IPS-18a (cell line): ENCODE data around the gene RHD.
A peak's percentile ranks its signal among the peaks of the same experiment; 100 is the strongest.
"Not testable (repeated sequence)": the region's sequence is repeated elsewhere in the genome, so short reads cannot be mapped to it uniquely, and the experiment has no call there.

Source experiments
- H3K27ac ChIP-seq: one replicate; pipeline ENCODE4 v1.5.1; 2013; ENCODE audit warnings: low read length
- H3K27me3 ChIP-seq: one replicate; pipeline ENCODE4 v1.6.1; 2013; ENCODE audit warnings: mild to moderate bottlenecking, low read length; ENCODE audit not compliant: control insufficient read depth, insufficient read depth
- H3K36me3 ChIP-seq: one replicate; pipeline ENCODE4 v1.6.1; 2013; ENCODE audit warnings: low read depth, low read length; ENCODE audit not compliant: control insufficient read depth
- H3K4me1 ChIP-seq: one replicate; pipeline ENCODE4 v1.6.1; 2013; ENCODE audit warnings: low read depth, low read length; ENCODE audit not compliant: control insufficient read depth
- H3K4me3 ChIP-seq: one replicate; pipeline ENCODE4 v1.5.1; 2013; ENCODE audit warnings: low read length
- H3K9ac ChIP-seq: one replicate; pipeline ENCODE4 v1.6.1; 2013; ENCODE audit warnings: mild to moderate bottlenecking, low read length, moderate library complexity
- H3K9me3 ChIP-seq: one replicate; pipeline ENCODE4 v1.6.1; 2013; ENCODE audit warnings: low read depth, low read length; ENCODE audit not compliant: control insufficient read depth

Gene RHD

DNA sequence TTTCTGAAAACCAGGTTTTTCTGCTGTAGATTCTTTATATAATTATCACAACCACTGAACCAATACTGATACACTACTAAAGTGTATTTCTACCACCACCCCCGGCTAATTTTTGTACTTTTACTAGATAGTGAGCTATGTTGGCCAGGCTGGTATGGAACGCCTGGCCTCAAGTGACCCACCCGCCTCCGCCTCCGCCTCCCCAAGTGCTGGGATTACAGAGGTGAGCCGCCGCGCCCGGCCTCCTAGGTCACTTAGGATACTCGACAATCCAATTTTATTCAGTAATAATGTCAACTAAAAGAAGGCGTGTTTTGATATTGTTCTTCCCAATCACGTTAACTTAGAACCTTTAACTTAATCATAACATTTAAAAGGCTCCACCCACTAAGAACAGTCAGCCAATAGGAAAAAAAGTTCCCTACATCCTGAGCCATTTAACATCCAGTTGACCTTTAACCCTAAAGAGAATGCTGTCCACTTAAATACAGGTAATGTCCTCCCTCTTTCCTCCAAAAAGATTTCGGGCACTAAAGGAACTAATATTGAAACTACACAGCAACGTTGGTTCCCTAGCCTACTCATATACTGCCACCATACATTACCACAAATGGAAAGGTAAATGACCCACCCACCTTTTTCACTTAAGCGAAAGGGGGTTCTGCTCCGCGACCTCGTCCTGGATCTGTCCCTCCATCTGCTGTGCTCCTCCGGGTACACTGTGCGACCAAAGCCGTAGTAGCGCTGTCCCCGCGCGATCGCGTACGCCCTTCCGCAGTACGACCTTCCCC is 26.3 kb upstream of the RHD start:
- Histone ChIP-seq H3K9me3 (no peaks in the 10 kb centered on the region), H3K27ac (no peak overlapping the region), H3K27me3 (no peaks in the 10 kb centered on the region), H3K4me3 (peak overlapping the region; percentile 71), H3K4me1 (peaks cover 6% of the 10 kb centered on the region), H3K36me3 (peaks cover 39% of the 10 kb centered on the region), H3K9ac (peak overlapping the region; percentile 56)

DNA sequence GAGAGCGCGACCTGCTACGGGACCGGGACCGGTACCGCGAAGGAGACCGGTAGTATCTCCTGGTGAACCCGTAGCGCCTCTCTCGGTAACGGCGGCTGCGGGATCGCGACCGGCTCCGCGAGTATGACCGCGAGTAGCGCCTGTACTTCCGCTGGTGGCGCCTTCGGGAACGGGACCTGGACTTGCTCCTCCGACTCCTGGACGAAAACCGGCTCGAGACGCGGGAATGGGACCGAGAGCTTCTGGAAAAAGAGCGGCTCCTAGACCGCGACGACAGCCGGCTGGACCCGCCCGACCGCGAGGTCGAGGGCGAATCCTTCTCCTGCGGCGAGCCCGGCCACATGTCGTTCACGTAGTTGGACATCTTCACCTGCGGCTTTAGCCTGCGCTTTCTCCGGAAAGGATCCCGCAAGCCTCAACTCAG is 25.7 kb upstream of the RHD start:
- Histone ChIP-seq H3K4me1 (peaks cover 6% of the 10 kb centered on the region), H3K9me3 (no peaks in the 10 kb centered on the region), H3K27me3 (no peaks in the 10 kb centered on the region), H3K27ac (peak overlapping the region; percentile 4), H3K4me3 (peak overlapping the region; percentile 71), H3K36me3 (peaks cover 39% of the 10 kb centered on the region), H3K9ac (peak overlapping the region; percentile 56)

DNA sequence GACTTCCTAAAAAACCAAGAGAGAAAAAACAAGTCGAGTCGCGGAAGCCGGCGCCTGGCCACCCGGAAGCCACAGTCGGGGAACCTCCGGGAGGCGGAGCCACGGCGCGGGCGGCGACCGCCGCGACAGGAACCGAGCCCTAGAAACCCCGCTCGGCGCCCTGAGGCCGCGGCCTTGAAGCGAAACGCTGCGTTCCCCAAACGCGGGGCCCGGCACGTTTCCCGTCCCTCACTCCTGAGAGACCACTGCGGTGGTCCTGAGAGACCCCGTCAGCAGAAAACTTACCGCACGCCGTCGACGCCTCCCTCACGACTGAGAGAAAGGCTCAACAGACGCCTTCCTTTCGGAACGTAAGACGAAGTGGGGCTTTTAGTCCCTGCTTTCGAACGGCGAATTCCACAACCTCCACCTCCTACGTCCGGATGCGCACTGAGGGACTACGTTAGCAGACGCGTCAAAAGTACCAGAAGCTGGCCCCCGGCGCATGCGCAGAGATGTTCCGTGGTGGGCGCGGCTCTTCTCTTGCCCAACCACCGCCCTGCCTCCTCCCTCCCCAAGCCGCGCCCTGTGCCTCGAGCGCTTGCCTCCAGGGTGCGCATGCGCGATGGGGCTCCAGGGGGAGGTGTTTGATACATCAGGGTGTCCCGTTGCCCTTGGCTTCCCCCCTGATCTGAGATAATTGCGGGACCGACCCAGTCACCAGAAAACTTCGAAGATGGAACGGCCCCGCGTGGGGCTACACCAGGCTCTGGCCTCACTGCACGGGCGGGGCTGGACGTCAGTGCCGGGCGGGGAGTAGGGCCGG is 25.1 kb upstream of the RHD start, which contains the start of gene RSRP1:
Gene RSRP1 (minus strand): TSS at position 431 of the 805 bp plus-strand sequence. CDS start 491 bp downstream, outside the sequence.
- Histone ChIP-seq H3K4me3 (peak within 1 kb of the TSS; percentile 71), H3K9ac (peak within 1 kb of the TSS; percentile 56), H3K27me3 (no peaks in the 10 kb centered on the region), H3K4me1 (peaks cover 6% of the 10 kb centered on the region), H3K36me3 (peaks cover 34% of the 10 kb centered on the region), H3K27ac (peak within 1 kb of the TSS; percentile 4), H3K9me3 (no peaks in the 10 kb centered on the region)

DNA sequence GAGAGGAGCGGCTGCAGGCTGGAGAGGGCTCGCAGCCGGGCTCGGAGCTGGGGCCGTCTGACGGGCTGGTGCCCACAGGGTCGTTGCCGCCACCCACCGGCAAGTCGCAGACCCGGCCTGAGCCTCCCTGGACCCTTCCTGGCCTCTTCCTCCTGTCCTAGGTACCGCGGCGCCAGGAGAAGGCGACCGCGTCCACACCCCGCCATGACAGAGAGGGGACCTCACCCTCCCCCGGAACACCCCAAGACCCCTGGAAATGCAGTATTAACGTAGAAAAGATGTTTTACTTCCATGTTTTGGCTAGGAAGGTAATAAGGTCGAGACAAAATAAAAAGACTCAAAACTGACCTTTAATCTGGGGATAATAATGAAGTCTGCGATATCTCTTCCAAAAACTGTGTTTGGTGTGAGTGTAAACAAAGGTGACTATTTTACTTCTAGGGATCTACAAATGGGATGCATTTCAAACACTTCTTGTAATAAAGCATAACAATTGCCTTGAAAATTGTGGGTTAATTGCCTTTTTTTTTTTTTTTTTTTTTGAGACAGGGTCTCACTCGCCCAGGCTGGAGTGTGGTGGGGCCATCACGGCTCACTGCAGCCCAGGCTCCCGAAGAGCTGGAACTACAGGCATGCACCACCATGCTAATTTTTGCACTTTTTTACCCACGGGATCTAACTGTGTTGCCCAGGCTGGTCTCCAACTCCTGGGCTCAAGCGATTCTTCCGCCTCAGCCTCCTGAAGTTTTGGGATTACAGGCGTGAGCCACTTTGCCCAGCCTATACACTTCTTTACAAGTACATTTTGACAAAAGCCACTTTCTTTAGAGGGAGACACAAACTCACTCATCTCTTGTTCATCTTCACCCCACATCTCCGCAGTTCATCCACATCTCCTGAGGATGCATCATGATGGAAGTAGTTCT is 24.2 kb upstream of the RHD start:
- Histone ChIP-seq H3K27me3 (no peaks in the 10 kb centered on the region), H3K9me3 (no peaks in the 10 kb centered on the region), H3K4me1 (peaks cover 6% of the 10 kb centered on the region), H3K4me3 (peak overlapping the region; percentile 71), H3K36me3 (peaks cover 25% of the 10 kb centered on the region), H3K27ac (no peak overlapping the region), H3K9ac (peak overlapping the region; percentile 15)

DNA sequence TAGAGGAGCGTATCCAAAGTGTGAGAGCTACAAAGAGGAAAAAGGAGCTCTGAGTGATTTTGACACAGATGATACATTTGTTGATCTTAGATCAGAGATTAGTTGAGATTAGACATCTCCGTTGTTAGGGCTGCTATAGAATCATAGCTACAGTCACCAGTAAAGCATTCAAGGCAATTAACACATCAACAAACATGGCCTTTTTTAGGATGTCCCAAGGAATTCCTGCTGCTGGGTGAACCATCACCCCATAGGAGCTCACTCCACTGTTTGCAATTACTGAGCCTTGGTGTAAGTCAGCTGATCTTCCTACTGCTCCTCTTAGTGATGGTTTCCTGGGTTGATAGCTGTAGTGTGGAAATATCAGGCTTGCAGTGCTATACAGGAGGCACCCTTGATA is 18.4 kb upstream of the RHD start:
- Histone ChIP-seq H3K27me3 (no peaks in the 10 kb centered on the region), H3K27ac (no peak overlapping the region), H3K4me1 (peaks cover 6% of the 10 kb centered on the region), H3K36me3 (no peaks in the 10 kb centered on the region), H3K9me3 (no peaks in the 10 kb centered on the region), H3K9ac (no peak overlapping the region), H3K4me3 (no peak overlapping the region)

DNA sequence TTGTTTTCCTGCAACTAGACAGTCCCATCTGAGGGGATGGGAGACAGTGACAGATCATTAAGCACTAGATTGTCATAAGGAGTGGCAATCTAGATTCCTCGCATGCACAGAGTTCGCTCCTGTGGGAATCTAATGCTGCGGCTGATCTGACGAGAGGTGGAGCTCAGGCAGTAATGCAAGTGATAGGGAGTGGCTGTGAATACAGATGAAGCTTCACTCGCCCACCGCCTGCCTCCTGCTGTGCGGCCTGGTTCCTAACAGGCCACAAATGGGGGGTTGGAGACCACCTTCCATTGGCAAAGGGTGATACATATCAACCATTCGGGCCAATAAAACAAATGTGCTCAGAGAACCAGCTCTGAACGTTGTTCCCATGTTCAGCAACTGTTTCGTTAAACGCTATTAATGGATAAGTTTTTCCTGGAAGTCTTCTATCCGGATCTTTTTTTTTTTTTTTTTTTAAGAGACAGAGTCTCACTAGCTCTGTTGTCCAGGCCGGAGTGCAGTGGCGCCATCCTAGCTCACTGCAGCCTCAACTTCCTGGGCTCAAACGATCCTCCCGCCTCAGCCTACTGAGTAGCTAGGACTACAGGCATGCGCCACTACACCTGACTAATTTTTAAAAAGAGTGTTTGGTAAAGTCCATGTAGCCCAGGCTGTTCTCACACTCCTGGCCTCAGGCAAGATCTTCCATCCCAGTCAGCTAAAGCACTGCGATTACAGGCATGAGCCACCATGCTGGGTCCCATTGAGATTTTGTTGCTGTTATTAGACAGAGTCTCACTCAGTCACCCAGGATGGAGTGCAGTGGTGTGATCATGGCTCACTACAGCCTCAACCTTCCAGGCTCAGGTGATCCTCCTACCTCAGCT is 16.4 kb upstream of the RHD start:
- Histone ChIP-seq H3K4me1 (peaks cover 6% of the 10 kb centered on the region), H3K9ac (no peak overlapping the region), H3K27ac (no peak overlapping the region), H3K36me3 (no peaks in the 10 kb centered on the region), H3K27me3 (no peaks in the 10 kb centered on the region), H3K4me3 (no peak overlapping the region), H3K9me3 (no peaks in the 10 kb centered on the region)

DNA sequence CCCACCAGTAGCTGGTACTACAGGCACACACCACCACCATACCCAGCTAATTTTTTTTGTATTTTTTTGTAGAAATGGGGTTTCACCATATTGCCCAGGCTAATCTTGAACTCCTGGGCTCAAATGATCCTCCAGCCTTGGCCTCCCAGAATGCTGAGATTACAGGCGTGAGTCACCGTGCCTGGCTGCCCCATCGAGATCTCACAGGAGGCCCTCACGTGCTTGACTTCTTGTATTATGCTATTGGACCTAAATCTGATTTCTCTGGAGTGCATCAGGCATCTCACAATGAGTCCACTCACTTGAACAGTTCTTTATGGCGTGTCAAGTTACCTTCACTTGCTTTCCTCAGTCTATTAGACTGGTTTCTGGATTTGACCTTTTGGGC is 15.7 kb upstream of the RHD start:
- Histone ChIP-seq H3K9ac (no peak overlapping the region), H3K4me1 (peaks cover 6% of the 10 kb centered on the region), H3K27me3 (no peaks in the 10 kb centered on the region), H3K36me3 (no peaks in the 10 kb centered on the region), H3K9me3 (no peaks in the 10 kb centered on the region), H3K4me3 (no peak overlapping the region), H3K27ac (no peak overlapping the region)

DNA sequence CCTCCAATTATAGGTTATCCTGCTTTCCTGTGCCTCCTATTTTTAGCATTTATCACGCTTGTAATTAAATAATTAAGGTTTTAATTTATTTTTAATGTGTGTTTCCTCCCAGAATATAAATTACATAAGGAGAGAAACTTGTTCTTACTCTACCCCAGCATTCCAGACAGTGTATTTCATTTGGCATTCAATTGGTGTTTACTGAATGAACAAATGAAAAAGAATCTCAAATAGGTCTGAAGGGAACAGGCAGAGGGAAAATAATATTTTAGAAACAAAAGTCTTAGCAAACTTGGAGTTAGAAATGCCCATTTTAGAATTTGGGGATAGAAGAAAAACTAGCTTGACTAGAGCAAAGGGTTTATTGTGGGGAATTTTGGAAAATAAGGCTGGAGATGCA is 15.1 kb upstream of the RHD start:
- Histone ChIP-seq H3K27me3 (no peaks in the 10 kb centered on the region), H3K9ac (no peak overlapping the region), H3K4me1 (peaks cover 6% of the 10 kb centered on the region), H3K27ac (no peak overlapping the region), H3K4me3 (no peak overlapping the region), H3K9me3 (no peaks in the 10 kb centered on the region), H3K36me3 (no peaks in the 10 kb centered on the region)

DNA sequence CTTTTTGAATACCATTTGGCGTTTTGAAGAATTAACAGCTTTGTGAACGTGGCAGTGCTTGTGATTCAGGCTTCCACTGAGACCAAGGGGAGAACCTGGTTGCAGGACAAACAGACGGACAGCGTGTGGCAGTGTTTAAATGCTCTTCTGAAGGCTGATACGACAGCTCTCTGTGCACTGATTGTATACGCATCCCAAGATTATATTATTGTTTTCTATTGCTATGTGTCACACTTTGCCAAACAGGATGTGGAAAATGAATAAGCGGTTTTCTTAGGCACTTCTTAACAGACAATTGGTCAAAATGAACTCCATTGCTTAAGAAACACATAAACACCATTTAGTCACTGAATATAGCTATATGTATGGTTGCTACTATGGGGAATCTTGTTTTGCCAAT is 12.5 kb upstream of the RHD start:
- not testable (repeated sequence) for H3K9me3 ChIP-seq, H3K27ac ChIP-seq, H3K9ac ChIP-seq, H3K4me1 ChIP-seq, H3K36me3 ChIP-seq, H3K27me3 ChIP-seq, H3K4me3 ChIP-seq

DNA sequence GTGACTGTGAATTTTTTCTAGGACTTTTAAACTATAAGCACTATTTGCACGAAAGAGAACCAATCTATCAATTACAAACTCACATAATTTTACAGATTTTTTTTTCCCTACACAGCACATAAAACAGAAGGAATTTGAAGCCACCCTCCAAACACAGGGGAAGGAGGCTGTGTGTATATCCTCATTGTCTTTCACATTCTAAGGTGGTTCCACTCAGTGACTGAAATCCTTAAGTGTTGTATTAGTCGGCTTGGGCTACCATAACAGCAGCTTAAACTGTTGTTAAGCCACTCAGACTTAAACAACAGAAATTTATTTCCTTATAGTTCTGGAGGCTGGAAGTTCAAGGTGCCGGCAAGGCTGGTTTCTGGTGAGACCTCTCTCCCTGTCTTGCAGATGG is 12.0 kb upstream of the RHD start:
- H3K27ac ChIP-seq, H3K27me3 ChIP-seq, H3K4me1 ChIP-seq, H3K4me3 ChIP-seq, H3K36me3 ChIP-seq, H3K9me3 ChIP-seq, H3K9ac ChIP-seq: not testable (repeated sequence)
